Right renal cortex interstitium (tissue), 3 donors: Measurements from ENCODE around the gene GAS6. TPM values are rescaled to one million over a fixed set of nuclear protein-coding genes. Genes with fewer than 3 reads are reported as not detected.

ENCODE experiments used
- DNase-seq, 3 donors: peaks; one replicate each; pipeline ENCODE4 v3.0.0-alpha.2; 2013; ENCODE audit warnings: low read depth in 3 of 3, low spot score in 2 of 3
- polyA plus RNA-seq, 3 donors: library from polyadenylated mRNA; unstranded; fragments of 120-200 nt; gene quantifications; one replicate each; pipeline ENCODE4 v1.2.1, GENCODE V29; 2013; ENCODE audit not compliant: insufficient read length in 3 of 3

Gene GAS6
- polyA plus RNA-seq, 3 donors: 22.2 to 25.8 (median 24.7) TPM

DNA sequence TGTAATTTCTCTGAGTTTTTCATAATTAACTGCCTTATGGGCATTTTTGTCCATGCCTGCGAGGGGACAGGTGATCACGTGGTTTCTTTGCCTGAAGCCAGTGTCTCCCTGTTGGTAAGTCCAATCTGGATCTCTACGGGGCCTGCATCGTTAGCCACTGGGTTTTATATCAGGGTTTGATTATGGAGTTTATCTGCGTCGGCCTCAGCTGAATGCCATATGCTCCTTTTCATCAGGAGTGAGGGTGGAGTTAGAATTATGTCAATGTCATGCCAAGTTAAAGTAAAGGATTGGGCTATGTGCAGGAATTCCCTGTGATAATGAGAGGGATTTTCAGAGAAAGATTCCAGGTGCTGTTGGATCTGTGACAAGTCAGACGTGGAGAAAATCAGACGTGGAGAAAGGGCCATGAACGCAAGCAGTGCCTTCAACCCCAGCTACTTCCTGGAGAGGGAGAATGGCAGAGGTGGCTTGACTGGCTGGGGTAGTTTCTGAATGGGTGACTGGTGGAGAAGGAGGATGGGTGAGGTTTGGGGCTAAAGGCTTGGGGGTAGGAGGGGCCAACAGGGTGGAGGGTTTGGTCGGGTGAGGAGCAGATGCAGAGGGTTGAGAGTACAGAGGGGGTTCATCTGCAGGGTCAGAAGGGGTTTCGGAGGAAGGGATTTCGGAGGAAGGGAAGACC, 80.5 kb downstream of the GAS6 start:
- no peak for DNase-seq

DNA sequence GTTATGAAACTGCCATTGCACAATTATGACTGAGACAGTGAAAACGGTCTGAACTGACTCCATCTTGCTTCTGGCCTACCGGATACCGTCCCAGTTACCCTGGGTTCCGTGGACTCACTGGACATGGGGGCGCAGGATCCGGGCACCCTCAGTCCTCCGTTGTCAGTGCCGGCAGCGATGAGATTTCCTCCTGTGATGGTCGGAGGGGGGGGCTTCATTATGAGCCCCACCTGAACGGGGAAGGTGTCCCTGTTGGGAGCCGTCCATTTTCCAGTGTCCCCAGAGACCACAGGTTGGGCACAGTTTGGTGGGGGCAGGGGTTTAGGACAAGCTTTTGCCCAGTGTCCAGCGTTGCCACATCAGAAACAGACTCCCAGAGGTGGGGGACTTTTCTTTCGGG, 81.4 kb downstream of the GAS6 start:
- no peak for DNase-seq

DNA sequence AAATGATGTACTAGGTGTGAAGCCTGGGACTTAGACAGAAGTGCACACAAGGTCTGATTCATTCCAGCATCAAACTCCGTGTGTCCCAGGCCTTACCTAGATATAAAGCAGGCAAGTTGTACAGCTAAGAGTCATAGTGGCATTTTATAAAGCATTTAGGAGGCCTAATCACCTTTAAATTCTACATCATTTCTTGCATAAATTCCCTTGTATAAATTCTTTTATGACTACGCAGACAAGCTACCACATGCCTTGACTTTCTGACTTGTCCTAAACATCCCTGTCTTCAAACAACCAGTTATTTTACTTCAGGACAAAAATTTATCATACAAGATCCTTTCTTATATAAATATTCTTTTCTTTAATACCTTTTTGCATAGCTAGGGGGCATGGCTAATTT, 82.3 kb downstream of the GAS6 start:
- no peak for DNase-seq

DNA sequence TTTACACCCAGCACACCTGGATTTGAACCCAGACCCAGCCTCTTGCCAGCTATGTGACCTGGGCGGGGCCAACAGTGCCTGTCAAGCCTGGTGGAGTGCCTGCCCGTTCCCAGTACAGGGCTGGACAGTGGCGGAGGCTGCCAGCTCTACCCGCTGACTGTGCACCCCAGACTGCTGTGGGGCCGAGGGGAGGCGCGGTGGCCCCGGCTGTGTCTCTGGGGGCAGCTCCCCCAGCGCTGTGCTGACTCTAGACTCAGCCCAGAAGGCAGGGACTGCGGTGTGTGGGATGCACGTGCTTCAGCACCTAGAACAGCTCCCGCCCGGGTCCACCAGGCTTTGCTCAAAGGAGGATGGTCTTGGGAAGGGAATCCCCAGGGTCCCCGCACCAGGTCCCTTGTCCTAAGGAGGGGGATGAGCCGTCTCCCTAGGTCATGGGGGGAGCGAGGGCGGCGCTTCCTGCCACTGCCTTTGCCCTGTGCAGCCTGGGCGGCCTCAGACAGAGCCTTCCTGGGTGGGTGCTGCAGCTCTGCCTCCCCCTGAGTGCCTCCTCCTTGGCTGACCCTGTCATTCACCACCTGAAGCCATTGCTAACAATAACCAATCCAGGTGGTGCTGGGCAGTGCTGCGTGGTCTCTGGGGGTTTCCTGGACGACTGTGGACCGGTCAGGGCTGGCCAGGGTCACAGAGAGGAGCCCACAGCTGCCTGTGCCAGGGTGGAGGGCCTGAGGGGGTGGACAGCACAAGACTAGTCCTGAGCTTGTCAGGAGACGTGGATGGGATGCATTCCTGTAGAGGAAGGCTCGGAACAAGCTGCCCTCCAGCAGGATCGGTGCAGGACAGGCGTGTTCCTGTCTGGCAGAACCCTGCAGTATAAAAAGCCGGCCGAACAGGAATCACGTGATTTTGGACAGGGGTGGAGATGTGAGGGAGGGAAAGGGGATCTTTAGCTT, 86.3 kb downstream of the GAS6 start:
- DNase-seq: peak in 1 of 3 donors; percentile 44

DNA sequence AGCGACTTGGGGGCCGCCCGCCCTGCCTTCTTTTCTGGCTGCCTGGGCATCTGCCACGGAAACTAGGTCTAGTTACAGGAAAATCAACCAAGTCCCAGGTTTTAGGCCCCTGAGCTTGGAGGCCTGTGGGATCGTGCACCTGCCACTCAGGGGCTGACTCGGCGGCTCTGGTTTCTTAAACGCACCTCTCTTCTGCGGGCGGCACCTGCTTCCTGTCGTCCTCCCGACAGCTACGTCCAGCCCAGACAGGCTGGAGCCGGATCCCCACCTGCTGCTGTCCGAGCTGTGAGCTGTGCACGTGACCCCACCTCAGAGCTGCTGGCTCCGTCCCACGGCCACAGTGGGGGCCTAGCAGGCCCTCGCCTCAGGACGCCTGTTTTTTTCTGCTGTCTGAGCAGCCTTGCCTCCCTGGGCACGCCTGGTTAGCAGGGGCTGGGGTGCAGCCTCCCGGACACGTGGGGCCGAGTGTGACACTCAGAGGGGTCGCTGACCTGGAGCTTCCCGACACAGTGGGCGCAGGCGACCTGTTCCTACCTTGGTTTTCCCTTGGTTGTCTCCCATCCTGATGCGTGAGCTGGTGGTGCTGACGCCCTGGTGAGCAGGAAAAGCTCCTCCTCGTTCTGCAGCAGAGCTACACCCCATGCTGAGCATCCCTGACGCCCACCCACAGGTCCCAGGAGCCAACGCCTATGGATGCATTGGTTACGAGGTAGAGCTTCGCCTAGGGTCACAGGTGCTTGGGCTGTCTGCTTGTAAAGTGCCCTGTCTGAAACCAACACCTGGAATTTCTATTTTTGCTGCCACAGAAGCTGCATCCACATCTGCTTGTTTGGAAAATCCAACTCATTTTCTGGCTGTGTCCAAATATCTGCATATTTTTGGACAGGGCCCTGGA, 87.4 kb downstream of the GAS6 start:
- DNase-seq: no peak

DNA sequence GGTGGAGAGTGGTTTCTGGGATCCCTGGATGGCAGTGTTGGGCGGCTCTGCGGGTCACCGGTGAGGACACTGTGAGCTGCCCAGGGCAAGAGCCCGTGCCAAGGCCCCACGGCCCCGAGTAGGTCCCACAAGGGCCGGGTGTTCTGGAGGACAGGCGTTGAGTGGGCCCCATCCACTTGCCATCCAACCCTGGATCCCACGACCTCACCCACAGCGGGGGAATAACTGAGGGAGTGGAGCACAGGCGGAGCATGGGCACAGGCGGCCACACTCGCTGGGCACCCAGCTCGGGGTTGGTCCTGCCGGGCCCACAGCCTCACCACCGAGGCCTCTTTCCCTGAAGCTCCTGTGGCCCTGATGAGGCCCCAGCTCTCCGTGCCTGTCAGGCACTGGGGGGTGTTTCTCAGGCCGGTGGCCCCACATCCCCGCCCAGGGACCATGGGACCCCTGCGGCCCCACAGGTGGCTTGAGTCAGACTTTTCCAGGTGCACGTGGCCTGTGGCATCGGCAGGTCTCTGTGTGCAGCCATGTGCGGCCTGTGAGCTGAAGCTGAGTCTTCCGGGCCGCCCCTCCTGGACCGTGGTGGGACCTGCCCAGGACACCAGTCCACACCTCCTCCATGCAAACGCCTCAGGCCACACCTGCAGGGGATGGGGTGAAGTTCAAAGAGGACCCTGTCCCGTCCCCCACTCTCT, 88.3 kb downstream of the GAS6 start:
- no peak for DNase-seq

DNA sequence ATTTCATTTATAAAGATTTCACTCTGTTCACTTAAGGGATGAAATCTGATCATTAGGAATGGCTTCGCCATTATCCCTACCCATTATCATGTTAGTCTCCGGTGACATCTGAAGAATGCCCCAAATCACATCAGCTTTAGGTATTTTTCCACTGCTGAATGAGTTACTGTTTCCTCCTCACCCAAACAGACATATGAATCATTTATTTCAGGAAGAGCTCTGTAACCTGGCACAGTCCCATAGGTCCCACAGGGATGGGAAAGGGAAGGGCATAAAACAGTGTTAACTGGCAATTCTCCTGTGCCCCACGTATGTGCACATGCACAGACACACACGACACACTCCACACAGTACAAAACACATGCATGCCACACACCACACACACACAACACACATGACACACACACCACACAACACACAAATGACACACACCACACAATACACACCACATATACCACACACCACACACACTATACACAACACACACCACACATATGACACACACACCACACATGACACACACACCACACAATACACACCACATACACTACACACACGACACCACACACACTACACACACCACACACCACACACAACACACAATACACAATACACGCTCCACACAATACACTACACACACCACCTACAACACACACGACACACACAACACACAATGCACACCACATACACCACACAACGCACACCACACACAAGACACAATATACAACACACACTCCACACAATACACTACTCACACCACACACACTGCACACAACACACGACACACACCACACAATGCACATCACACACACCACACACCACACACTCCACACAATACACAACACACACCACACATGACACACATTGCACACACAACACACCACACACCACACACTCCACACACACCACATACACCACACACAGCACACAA, 89.4 kb downstream of the GAS6 start:
- DNase-seq: no peak

DNA sequence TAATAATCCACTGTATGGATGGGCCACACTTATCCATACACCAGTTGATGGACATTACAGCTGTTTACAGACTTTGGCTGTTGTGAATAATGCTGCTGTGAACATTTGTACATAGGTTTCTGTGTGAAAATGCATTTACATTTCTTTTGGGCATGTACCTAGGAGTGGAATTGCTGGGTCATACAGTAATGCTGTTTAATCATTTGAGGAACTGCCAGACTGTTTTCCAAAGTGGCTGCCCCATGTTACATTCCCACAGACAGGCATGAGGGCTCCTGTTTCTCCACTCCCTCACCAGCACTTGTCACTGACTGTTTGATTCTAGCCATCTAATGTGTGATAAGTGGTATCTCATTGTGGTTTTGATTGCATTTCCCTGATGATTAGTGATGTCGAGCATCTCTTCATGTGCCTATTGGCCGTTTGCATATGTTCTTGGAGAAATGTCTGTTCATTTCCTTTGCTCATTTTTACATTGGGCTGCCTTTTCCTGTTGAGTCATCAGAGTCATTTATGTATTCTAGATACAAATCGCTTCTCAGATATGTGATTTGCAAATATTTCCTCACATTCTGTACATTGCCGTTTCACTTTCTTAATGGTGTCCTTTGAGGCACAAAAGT, 92.1 kb downstream of the GAS6 start:
- no peak for DNase-seq

DNA sequence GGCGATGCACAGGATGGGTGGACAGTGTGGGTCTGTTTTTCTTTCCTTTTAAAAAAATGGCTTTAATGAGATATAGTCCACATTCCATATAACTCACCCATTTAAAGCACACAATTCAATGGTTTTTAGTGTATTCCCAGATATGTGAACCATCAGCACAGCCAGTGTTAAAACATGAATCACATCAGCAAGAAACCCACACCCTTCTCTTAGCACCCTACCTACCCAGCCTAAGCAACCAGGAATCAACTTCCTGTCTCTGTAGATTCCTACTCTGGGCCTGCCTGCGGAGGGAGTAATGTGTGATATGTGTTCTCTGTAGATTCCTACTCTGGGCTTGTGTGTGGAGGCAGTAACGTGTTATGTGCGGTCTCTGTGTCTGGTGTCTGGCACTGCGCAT, 92.9 kb downstream of the GAS6 start:
- DNase-seq: no peak

Other genes with a start within 250 kb of the GAS6 start
- gene ATP4B, start 205.9 kb downstream of the GAS6 start, polyA plus RNA-seq: under 1 TPM; 0.29 to 0.69 (median 0.40) TPM
- under 1 TPM; 0.07 to 0.13 (median 0.12) TPM for gene GRK1, start 196.9 kb downstream of the GAS6 start, polyA plus RNA-seq
- 1 to 10 TPM; 4.6 to 7.0 (median 4.8) TPM for gene TMEM255B, start 104.8 kb downstream of the GAS6 start, polyA plus RNA-seq
- gene C13orf46, start 110.0 kb upstream of the GAS6 start, polyA plus RNA-seq: under 1 TPM in 2 of 3 donors, not detected in 1; 0.07 to 0.18 TPM